NCI-H2171 treated with DMSO at 0.1 percent for 48 hours (cell line): ENCODE results near the gene CCBE1.
"Not testable (repeated sequence)": the region's sequence is repeated elsewhere in the genome, so short reads cannot be mapped to it uniquely, and the experiment has no call there.

ENCODE experiments used
- DNase-seq: peaks from one replicate; lab custom pipeline; 2025; lab: John Stamatoyannopoulos, UW

CCBE1 gene

GRCh38 chr18:59536166-59536565 lies 161.1 kb downstream of the CCBE1 start:
- DNase-seq = no peak

GRCh38 chr18:59535055-59535454 lies 162.2 kb downstream of the CCBE1 start:
- DNase-seq = no peak

- no peak for DNase-seq
Measured at GRCh38 chr18:59528866-59529265, 168.4 kb downstream of the CCBE1 start.

GRCh38 chr18:59520562-59521355 lies 176.5 kb downstream of the CCBE1 start:
- DNase-seq = peak; percentile 82

GRCh38 chr18:59518705-59519104 lies 178.5 kb downstream of the CCBE1 start:
- DNase-seq = no peak

- no peak for DNase-seq
Measured at GRCh38 chr18:59517446-59518165, 179.6 kb downstream of the CCBE1 start.

- DNase-seq = no peak
Measured at GRCh38 chr18:59516356-59517155, 180.7 kb downstream of the CCBE1 start.

GRCh38 chr18:59515956-59516355 lies 181.3 kb downstream of the CCBE1 start:
- DNase-seq = not testable (repeated sequence)

GRCh38 chr18:59515147-59515546 lies 182.1 kb downstream of the CCBE1 start:
- DNase-seq = no peak

- peak; percentile 91 for DNase-seq
Measured at GRCh38 chr18:59514203-59514602, 183.0 kb downstream of the CCBE1 start.

GRCh38 chr18:59512025-59512755 lies 185.0 kb downstream of the CCBE1 start:
- peak; percentile 25 for DNase-seq

- DNase-seq = no peak
Measured at GRCh38 chr18:59509481-59510442, 187.5 kb downstream of the CCBE1 start.

GRCh38 chr18:59505356-59505755 lies 191.9 kb downstream of the CCBE1 start:
- no peak for DNase-seq

- peak; percentile 63 for DNase-seq
Measured at GRCh38 chr18:59502274-59503175, 194.7 kb downstream of the CCBE1 start.

GRCh38 chr18:59501920-59502273 lies 195.3 kb downstream of the CCBE1 start:
- peak; percentile 88 for DNase-seq

GRCh38 chr18:59500765-59501164 lies 196.5 kb downstream of the CCBE1 start:
- DNase-seq = no peak

GRCh38 chr18:59498506-59499086 lies 198.6 kb downstream of the CCBE1 start:
- no peak for DNase-seq

GRCh38 chr18:59492756-59493421 lies 204.3 kb downstream of the CCBE1 start:
- DNase-seq = no peak

GRCh38 chr18:59488899-59489298 lies 208.3 kb downstream of the CCBE1 start:
- no peak for DNase-seq
